Measurements from ENCODE around the gene TNNI3. TPM values are rescaled to one million over a fixed set of nuclear protein-coding genes. Genes with fewer than 3 reads are reported as not detected.
A peak's percentile ranks its signal among the peaks of the same experiment; 100 is the strongest.

The TNNI3 gene
- total and polyA plus RNA-seq, 10 of the 15 experiments (the other 5 are each of a cell fraction or from before 2014, with no cell fraction given), result not detected

DNA sequence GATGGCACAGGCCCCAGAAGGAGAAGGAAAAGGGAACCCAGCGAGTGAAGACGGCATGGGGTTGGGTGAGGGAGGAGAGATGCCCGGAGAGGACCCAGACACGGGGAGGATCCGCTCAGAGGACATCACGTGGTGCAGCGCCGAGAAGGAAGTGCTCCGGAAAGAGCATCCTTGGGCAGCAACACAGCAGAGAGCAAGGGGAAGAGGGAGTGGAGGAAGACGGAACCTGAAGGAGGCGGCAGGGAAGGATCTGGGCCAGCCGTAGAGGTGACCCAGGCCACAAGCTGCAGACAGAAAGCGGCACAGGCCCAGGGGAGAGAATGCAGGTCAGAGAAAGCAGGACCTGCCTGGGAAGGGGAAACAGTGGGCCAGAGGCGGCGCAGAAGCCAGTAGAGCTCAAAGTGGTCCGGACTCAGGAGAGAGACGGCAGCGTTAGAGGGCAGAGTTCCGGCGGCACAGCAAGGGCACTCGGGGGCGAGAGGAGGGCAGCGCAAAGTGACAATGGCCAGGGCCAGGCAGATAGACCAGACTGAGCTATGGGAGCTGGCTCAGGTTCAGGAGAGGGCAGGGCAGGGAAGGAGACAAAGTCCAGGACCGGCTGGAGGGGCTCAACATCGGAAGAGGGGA is 41.2 kb downstream of the TNNI3 start (continued):
- TF ChIP-seq, protein P1, sequence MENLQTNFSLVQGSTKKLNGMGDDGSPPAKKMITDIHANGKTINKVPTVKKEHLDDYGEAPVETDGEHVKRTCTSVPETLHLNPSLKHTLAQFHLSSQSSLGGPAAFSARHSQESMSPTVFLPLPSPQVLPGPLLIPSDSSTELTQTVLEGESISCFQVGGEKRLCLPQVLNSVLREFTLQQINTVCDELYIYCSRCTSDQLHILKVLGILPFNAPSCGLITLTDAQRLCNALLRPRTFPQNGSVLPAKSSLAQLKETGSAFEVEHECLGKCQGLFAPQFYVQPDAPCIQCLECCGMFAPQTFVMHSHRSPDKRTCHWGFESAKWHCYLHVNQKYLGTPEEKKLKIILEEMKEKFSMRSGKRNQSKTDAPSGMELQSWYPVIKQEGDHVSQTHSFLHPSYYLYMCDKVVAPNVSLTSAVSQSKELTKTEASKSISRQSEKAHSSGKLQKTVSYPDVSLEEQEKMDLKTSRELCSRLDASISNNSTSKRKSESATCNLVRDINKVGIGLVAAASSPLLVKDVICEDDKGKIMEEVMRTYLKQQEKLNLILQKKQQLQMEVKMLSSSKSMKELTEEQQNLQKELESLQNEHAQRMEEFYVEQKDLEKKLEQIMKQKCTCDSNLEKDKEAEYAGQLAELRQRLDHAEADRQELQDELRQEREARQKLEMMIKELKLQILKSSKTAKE (IDR thresholded peaks at IDR 0.05; ENCODE audit: low read depth, poor library complexity, severe bottlenecking), result no peak
- TF ChIP-seq, protein P2, sequence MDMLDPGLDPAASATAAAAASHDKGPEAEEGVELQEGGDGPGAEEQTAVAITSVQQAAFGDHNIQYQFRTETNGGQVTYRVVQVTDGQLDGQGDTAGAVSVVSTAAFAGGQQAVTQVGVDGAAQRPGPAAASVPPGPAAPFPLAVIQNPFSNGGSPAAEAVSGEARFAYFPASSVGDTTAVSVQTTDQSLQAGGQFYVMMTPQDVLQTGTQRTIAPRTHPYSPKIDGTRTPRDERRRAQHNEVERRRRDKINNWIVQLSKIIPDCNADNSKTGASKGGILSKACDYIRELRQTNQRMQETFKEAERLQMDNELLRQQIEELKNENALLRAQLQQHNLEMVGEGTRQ (IDR thresholded peaks at IDR 0.05; ENCODE audit: borderline replicate concordance, low read depth, low read length), result peak; percentile 79
- TF ChIP-seq, protein P3, sequence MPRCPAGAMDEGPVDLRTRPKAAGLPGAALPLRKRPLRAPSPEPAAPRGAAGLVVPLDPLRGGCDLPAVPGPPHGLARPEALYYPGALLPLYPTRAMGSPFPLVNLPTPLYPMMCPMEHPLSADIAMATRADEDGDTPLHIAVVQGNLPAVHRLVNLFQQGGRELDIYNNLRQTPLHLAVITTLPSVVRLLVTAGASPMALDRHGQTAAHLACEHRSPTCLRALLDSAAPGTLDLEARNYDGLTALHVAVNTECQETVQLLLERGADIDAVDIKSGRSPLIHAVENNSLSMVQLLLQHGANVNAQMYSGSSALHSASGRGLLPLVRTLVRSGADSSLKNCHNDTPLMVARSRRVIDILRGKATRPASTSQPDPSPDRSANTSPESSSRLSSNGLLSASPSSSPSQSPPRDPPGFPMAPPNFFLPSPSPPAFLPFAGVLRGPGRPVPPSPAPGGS (IDR thresholded peaks at IDR 0.05; ENCODE audit: borderline replicate concordance, insufficient read depth, low read depth, low read length, poor library complexity, severe bottlenecking), result no peak
- TF ChIP-seq ZNF622 (IDR thresholded peaks at IDR 0.05) (no peak), SREBF2 (IDR thresholded peaks at IDR 0.05; ENCODE audit: low read length) (no peak), SUPT20H (IDR thresholded peaks at IDR 0.05; ENCODE audit: borderline replicate concordance, control insufficient read depth, low read depth, low read length) (no peak), TAF1 (IDR thresholded peaks at IDR 0.05; ENCODE audit: borderline replicate concordance, low read depth, low read length) (no peak), FOS (IDR thresholded peaks at IDR 0.05; ENCODE audit: borderline replicate concordance, extremely low read depth, insufficient read length) (no peak), TCF12 (IDR thresholded peaks at IDR 0.05; ENCODE audit: low read depth, low read length) (no peak), NRF1 (conservative IDR thresholded peaks at IDR 0.05; ENCODE audit: low read depth, low read length) (no peak), CREM (IDR thresholded peaks at IDR 0.05; ENCODE audit: low read depth) (no peak), RAD21 (IDR thresholded peaks at IDR 0.05; ENCODE audit: insufficient read depth, low read depth, low read length) (no peak), SPI1 (IDR thresholded peaks at IDR 0.05; ENCODE audit: borderline replicate concordance, insufficient read depth, low read depth, low read length) (peak; percentile 70; the same call in 1 of the 2 replicates), ESRRA (IDR thresholded peaks at IDR 0.05; ENCODE audit: low read length) (no peak), KLF5 (IDR thresholded peaks at IDR 0.05; ENCODE audit: partially characterized antibody) (no peak), HCFC1 (IDR thresholded peaks at IDR 0.05; ENCODE audit: low read length) (no peak), YY1 (IDR thresholded peaks at IDR 0.05; ENCODE audit: low read depth, low read length) (no peak), BHLHE40 (IDR thresholded peaks at IDR 0.05; ENCODE audit: borderline replicate concordance in 1 of 2, low read depth in 2 of 2, low read length in 1 of 2) (no peak; a peak in 1 of 4 replicates), NFIC (IDR thresholded peaks at IDR 0.05; ENCODE audit: low read depth, low read length) (no peak)
- TF ChIP-seq, protein P4, sequence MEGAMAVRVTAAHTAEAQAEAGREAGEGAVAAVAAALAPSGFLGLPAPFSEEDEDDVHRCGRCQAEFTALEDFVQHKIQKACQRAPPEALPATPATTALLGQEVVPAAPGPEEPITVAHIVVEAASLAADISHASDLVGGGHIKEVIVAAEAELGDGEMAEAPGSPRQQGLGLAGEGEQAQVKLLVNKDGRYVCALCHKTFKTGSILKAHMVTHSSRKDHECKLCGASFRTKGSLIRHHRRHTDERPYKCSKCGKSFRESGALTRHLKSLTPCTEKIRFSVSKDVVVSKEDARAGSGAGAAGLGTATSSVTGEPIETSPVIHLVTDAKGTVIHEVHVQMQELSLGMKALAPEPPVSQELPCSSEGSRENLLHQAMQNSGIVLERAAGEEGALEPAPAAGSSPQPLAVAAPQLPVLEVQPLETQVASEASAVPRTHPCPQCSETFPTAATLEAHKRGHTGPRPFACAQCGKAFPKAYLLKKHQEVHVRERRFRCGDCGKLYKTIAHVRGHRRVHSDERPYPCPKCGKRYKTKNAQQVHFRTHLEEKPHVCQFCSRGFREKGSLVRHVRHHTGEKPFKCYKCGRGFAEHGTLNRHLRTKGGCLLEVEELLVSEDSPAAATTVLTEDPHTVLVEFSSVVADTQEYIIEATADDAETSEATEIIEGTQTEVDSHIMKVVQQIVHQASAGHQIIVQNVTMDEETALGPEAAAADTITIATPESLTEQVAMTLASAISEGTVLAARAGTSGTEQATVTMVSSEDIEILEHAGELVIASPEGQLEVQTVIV (IDR thresholded peaks at IDR 0.05; ENCODE audit: borderline replicate concordance, partially characterized antibody), result no peak

All from GM12878 (cell line).